Measurements from ENCODE around the gene ACO1.

The ACO1 gene

GRCh38 chr9:32384364-32385151 lies at the start of gene ACO1:
ACO1 (plus strand) TSS chr9:32384643; CDS start chr9:32405507, 20,864 bp downstream.
- H3K27ac Mint-ChIP-seq = peak within 1 kb of the TSS; percentile 21 to 97 (median 69)
- H3K4me3 Mint-ChIP-seq = peak within 1 kb of the TSS; percentile 92 to 96 (median 94)
- peaks cover 16% of the 10 kb centered on the region for H3K4me1 Mint-ChIP-seq
- H3K9me3 Mint-ChIP-seq = no peaks in the 10 kb centered on the region
- peaks cover 40% of the 10 kb centered on the region for H3K27me3 Mint-ChIP-seq (ENCODE audit: low read depth)
- no peaks in the 10 kb centered on the region for H3K36me3 Mint-ChIP-seq (ENCODE audit: low read depth)
- TF ChIP-seq CTCF (IDR thresholded peaks at IDR 0.05; ENCODE audit: unreplicated experiment in 3 of 3) = no peak

- Mint-ChIP-seq H3K9me3 (peaks cover 4% of the 10 kb centered on the region), H3K27me3 (ENCODE audit: low read depth) (no peaks in the 10 kb centered on the region), H3K27ac (no peak overlapping the region), H3K4me3 (no peak overlapping the region), H3K36me3 (ENCODE audit: low read depth) (no peaks in the 10 kb centered on the region), H3K4me1 (no peaks in the 10 kb centered on the region)
- no peak for TF ChIP-seq CTCF (IDR thresholded peaks at IDR 0.05; ENCODE audit: unreplicated experiment in 3 of 3)
Observed at GRCh38 chr9:32334916-32335895, 49.2 kb upstream of the ACO1 start.

GRCh38 chr9:32339424-32339823 lies 45.0 kb upstream of the ACO1 start:
- no peaks in the 10 kb centered on the region for H3K9me3 Mint-ChIP-seq
- H3K27ac Mint-ChIP-seq = no peak overlapping the region
- H3K4me1 Mint-ChIP-seq = no peaks in the 10 kb centered on the region
- no peaks in the 10 kb centered on the region for H3K36me3 Mint-ChIP-seq (ENCODE audit: low read depth)
- no peaks in the 10 kb centered on the region for H3K27me3 Mint-ChIP-seq (ENCODE audit: low read depth)
- no peak for TF ChIP-seq CTCF (IDR thresholded peaks at IDR 0.05; ENCODE audit: unreplicated experiment in 3 of 3)
- H3K4me3 Mint-ChIP-seq = no peak overlapping the region

GRCh38 chr9:32340361-32340760 lies 44.1 kb upstream of the ACO1 start:
- Mint-ChIP-seq H3K36me3 (ENCODE audit: low read depth) (no peaks in the 10 kb centered on the region), H3K27me3 (ENCODE audit: low read depth) (no peaks in the 10 kb centered on the region), H3K9me3 (no peaks in the 10 kb centered on the region), H3K4me3 (no peak overlapping the region), H3K27ac (no peak overlapping the region), H3K4me1 (no peaks in the 10 kb centered on the region)
- no peak for TF ChIP-seq CTCF (IDR thresholded peaks at IDR 0.05; ENCODE audit: unreplicated experiment in 3 of 3)

- Mint-ChIP-seq H3K4me1 (no peaks in the 10 kb centered on the region), H3K27me3 (ENCODE audit: low read depth) (no peaks in the 10 kb centered on the region), H3K4me3 (no peak overlapping the region), H3K27ac (no peak overlapping the region), H3K36me3 (ENCODE audit: low read depth) (no peaks in the 10 kb centered on the region), H3K9me3 (no peaks in the 10 kb centered on the region)
- no peak for TF ChIP-seq CTCF (IDR thresholded peaks at IDR 0.05; ENCODE audit: unreplicated experiment in 3 of 3)
Observed at GRCh38 chr9:32344551-32345182, 39.8 kb upstream of the ACO1 start.

Data from nephron (organoid).